Transverse colon (tissue), 4 donors: Measurements from ENCODE around the gene TAS1R3. TPM values are rescaled to one million over a fixed set of nuclear protein-coding genes. Genes with fewer than 3 reads are reported as not detected.
"Not testable (repeated sequence)": the region's sequence is repeated elsewhere in the genome, so short reads cannot be mapped to it uniquely, and the experiment has no call there.

Source experiments
- DNase-seq: peaks from one replicate; pipeline ENCODE4 v3.0.0-alpha.2; 2019
- H3K27ac ChIP-seq, 4 donors: fragments of 200-600 bp; sonication (generic); 2 replicates each; pipeline ENCODE4 v1.5.1; 2016 to 2018; ENCODE audit warnings: inconsistent platforms in 4 of 4
- H3K27me3 ChIP-seq: fragments of 200-600 bp; sonication (generic); 2 replicates; pipeline ENCODE4 v1.5.1; 2017; ENCODE audit warnings: inconsistent platforms
- H3K36me3 ChIP-seq, 4 donors: fragments of 200-600 bp; sonication (generic); 2 replicates each; pipeline ENCODE4 v1.5.1; 2017 to 2019; ENCODE audit warnings: inconsistent platforms in 4 of 4
- H3K4me1 ChIP-seq, 4 donors: fragments of 200-600 bp; sonication (generic); 2 replicates each; pipeline ENCODE4 v1.5.1; 2017 to 2020; ENCODE audit warnings: inconsistent platforms in 4 of 4
- H3K4me3 ChIP-seq, 4 donors: fragments of 200-600 bp; sonication (generic); 1 replicate in 1 of 4; 2 replicates in 3 of 4; pipeline versions ENCODE4 v1.5.1 to v1.6.1; 2017 to 2019; ENCODE audit warnings: inconsistent platforms in 4 of 4
- H3K9me3 ChIP-seq, 2 donors: fragments of 200-600 bp; sonication (generic); 2 replicates each; pipeline ENCODE4 v1.5.1; 2017 to 2019; ENCODE audit warnings: inconsistent platforms in 2 of 2
- EP300 ChIP-seq: sonication (generic); formaldehyde crosslinking; IDR thresholded peaks from one replicate; pipeline ENCODE4 v1.6.1; 2017; ENCODE audit warnings: antibody characterized with exemption, low read depth
- POLR2A ChIP-seq: fragments of 450-650 bp; IDR thresholded peaks from one replicate; pipeline ENCODE4 v1.6.1; 2016; ENCODE audit warnings: antibody characterized with exemption, mild to moderate bottlenecking, moderate library complexity
- POLR2AphosphoS5 ChIP-seq, 3 donors: sonication (generic); formaldehyde crosslinking; IDR thresholded peaks; one replicate each; pipeline ENCODE4 v1.6.1; 2016; ENCODE audit warnings: antibody characterized with exemption in 3 of 3
- WGBS, 2 donors: methylation state at CpG; one replicate each; pipeline ENCODE4 v1.1.5; 2018; ENCODE audit warnings: low coverage in 1 of 2; 5-methylcytosine and 5-hydroxymethylcytosine counted together
- in situ Hi-C, 4 donors: fragments of 200-750 bp; cut with MboI; loops; one replicate each; pipeline versions ENCODE4 v1.15.0 to v1.15.1; 2017; ENCODE audit warnings: low sequenced_read_pairs in 3 of 4, low pct_ligation_motif_present in 1 of 4, low pct_unique_long_range_greater_than_20kb in 1 of 4
- intact Hi-C: fragments of 100-400 bp; cut with DNase I; formaldehyde crosslinking; loops from one replicate; pipeline ENCODE4 v1.15.1; 2023; ENCODE audit warnings: low total_unique reads
- total RNA-seq, 4 donors: library from RNA; depleted of rRNA; stranded (reverse); fragments of >200 nt; gene quantifications; one replicate each; pipeline ENCODE4 v1.1.0, GENCODE V29; 2016
- TF ChIP-seq, protein P1 (sequence below), 5 experiments: fragments of 200-600 bp in 3 of 5; fragments of 450-650 bp in 2 of 5; sonication (generic) in 3 of 5; IDR thresholded peaks; 1 replicate in 2 of 5; 2 replicates in 3 of 5; pipeline ENCODE4 v1.5.1; 2016 to 2017; ENCODE audit warnings: antibody characterized with exemption in 5 of 5, inconsistent platforms in 3 of 5, mild to moderate bottlenecking in 2 of 5, moderate library complexity in 1 of 5

TAS1R3 gene
- total RNA-seq, 4 donors from 2014 or later = 0.40 to 2.0 (median 1.9) TPM; not detected in 1

DNA sequence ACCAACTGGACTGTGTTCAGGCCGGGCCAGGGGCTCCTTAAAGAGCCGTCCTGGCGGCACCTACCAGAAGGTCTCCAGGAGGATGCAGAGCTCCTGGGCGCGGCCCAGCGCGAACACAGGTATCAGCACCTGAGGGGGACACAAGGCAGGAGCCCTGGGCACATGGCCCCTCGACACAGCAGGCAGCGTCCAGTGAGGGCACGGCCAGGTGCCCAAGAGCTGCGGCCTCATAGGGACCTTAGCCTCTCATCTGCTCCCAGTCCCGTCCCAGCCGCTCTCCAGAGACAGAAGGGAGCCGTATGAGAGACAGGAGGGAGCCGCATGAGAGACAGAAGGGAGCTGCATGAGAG is 16.9 kb upstream of the TAS1R3 start:
- intact Hi-C loops = no loop called here

DNA sequence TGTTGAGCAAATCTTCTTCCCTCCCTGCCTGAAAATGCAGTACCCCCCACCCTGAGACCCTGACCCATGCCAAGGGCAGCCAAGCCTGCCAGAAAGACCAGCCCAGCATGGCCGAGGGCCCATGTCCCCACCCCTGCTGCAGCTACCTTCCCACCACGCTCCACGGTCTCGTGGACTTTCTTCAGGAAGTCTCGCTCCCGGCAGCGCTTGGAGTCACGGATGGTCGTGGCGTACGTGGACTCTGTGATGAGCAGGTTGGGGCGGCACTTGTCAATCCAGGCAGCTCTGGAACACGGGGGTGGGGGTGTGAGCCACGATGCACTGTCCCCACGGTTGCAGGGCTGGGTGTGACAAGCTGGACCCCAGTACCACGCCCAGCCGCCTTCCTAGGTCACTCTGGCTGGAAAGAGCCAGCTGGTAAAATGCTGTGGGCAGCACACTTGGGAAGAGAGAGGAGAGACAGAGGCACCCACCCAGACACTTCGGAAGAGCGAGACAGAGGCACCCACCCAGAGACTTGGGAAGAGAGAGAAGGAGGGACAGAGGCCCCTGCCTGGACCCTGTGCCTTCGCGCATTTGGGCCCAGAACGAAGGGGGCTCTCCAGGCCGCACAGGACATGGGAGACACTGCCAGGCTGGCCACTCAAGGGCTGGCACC is 16.3 kb upstream of the TAS1R3 start:
- Histone ChIP-seq H3K4me3 (no peak overlapping the region), H3K27me3 (no peaks in the 10 kb centered on the region), H3K4me1 (peaks cover 15 to 31% (median 18%) of the 10 kb centered on the region in 4 donors), H3K36me3 (peaks cover 0 to 18% (median 8%) of the 10 kb centered on the region in 4 donors), H3K9me3 (no peaks in the 10 kb centered on the region), H3K27ac (peak overlapping the region in 1 of 4 donors; percentile 43)
- intact Hi-C loops (no loop called here), in situ Hi-C loops (no loop called here)
- no peak for TF ChIP-seq POLR2A
- TF ChIP-seq, protein P1, sequence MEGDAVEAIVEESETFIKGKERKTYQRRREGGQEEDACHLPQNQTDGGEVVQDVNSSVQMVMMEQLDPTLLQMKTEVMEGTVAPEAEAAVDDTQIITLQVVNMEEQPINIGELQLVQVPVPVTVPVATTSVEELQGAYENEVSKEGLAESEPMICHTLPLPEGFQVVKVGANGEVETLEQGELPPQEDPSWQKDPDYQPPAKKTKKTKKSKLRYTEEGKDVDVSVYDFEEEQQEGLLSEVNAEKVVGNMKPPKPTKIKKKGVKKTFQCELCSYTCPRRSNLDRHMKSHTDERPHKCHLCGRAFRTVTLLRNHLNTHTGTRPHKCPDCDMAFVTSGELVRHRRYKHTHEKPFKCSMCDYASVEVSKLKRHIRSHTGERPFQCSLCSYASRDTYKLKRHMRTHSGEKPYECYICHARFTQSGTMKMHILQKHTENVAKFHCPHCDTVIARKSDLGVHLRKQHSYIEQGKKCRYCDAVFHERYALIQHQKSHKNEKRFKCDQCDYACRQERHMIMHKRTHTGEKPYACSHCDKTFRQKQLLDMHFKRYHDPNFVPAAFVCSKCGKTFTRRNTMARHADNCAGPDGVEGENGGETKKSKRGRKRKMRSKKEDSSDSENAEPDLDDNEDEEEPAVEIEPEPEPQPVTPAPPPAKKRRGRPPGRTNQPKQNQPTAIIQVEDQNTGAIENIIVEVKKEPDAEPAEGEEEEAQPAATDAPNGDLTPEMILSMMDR (IDR thresholded peaks at IDR 0.05) = no peak
- TF ChIP-seq EP300 = no peak
- TF ChIP-seq POLR2AphosphoS5 (IDR thresholded peaks at IDR 0.05) = no peak
- WGBS, 2 donors = 93% methylated on average over 23 of the region's 23 CpGs; no CpG with 5 or more reads in 1 of the 2 donors
- DNase-seq = no peak

More for the DNA sequence above, 16.9 kb upstream of the TAS1R3 start:
- no peaks in the 10 kb centered on the region for H3K27me3 ChIP-seq
- H3K36me3 ChIP-seq = peaks cover 0 to 18% (median 8%) of the 10 kb centered on the region in 4 donors
- no peak overlapping the region for H3K27ac ChIP-seq
- H3K4me1 ChIP-seq = peaks cover 21 to 37% (median 24%) of the 10 kb centered on the region in 4 donors
- DNase-seq = no peak
- 96% methylated on average over 12 of the region's 15 CpGs; no CpG with 5 or more reads in 1 of the 2 donors for WGBS, 2 donors
- TF ChIP-seq, protein P1 (IDR thresholded peaks at IDR 0.05) = no peak
- TF ChIP-seq POLR2A = no peak
- TF ChIP-seq EP300 = no peak
- TF ChIP-seq POLR2AphosphoS5 (IDR thresholded peaks at IDR 0.05) = no peak
- in situ Hi-C loops = no loop called here
- H3K9me3 ChIP-seq = no peaks in the 10 kb centered on the region
- no peak overlapping the region for H3K4me3 ChIP-seq

DNA sequence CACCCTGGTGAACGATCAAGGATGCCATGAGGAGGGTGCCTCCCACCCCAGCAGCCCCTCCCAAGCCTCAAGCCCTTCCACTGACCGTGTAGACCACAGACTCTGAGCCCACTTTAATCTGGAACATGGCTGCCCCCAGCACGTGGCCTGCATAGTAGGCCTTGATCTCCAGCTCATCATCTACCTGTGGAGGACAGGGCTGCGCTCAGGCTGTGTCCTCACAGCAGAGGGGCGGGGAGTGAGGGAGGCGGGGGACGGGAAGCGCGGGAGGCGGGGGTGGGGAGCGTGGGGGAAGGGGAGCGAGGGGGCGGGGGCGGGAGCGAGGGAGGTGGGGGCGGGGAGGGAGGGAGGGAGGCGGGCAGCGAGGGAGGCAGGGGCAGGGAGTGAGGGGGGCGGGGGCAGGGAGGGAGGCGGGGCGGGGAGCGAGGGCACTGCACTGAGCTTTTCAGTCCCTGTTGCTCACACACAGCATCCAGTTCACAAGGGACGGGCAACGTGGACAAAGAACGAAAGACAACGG is 15.6 kb upstream of the TAS1R3 start:
- DNase-seq = no peak
- peaks cover 0 to 21% (median 8%) of the 10 kb centered on the region in 4 donors for H3K36me3 ChIP-seq
- H3K9me3 ChIP-seq = no peaks in the 10 kb centered on the region
- H3K4me3 ChIP-seq = no peak overlapping the region
- in situ Hi-C loops = no loop called here
- peak overlapping the region in 2 of 4 donors; percentile 5 to 43 for H3K27ac ChIP-seq
- peaks cover 12 to 28% (median 16%) of the 10 kb centered on the region in 4 donors for H3K4me1 ChIP-seq
- 60 to 76% methylated on average over 4 to 9 of the region's 26 CpGs for WGBS, 2 donors
- TF ChIP-seq POLR2A = no peak
- TF ChIP-seq POLR2AphosphoS5 (IDR thresholded peaks at IDR 0.05) = no peak
- no peak for TF ChIP-seq EP300
- TF ChIP-seq, protein P1 (IDR thresholded peaks at IDR 0.05) = no peak
- H3K27me3 ChIP-seq = no peaks in the 10 kb centered on the region
- intact Hi-C loops = no loop called here

DNA sequence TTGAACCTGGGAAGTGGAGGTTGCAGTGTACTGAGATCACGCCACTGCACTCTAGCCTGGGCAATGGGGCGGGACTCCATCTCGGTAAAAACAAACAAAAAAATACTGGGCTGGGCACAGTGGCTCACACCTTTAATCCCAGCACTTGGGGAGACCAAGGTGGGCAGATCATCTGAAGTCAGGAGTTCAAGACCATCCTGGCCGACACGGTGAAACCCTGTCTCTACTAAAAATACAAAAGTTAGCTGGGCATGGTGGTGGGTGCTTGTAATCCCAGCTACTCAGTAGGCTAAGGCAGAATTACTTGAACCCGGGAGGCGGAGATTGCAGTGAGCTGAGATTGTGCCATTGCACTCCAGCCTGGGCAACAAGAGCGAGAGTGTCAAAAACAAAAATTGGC is 14.9 kb upstream of the TAS1R3 start:
- H3K36me3 ChIP-seq = peaks cover 0 to 21% (median 8%) of the 10 kb centered on the region in 4 donors
- 74 to 88% methylated on average over 8 of the region's 8 CpGs for WGBS, 2 donors
- H3K27me3 ChIP-seq, intact Hi-C loops, DNase-seq, in situ Hi-C loops, H3K9me3 ChIP-seq, H3K4me3 ChIP-seq: not testable (repeated sequence)
- H3K27ac ChIP-seq = peak overlapping the region in 2 of 4 donors; percentile 3 to 5
- peaks cover 12 to 28% (median 16%) of the 10 kb centered on the region in 4 donors for H3K4me1 ChIP-seq
